ENCODE results near the gene DCDC2.

DNA sequence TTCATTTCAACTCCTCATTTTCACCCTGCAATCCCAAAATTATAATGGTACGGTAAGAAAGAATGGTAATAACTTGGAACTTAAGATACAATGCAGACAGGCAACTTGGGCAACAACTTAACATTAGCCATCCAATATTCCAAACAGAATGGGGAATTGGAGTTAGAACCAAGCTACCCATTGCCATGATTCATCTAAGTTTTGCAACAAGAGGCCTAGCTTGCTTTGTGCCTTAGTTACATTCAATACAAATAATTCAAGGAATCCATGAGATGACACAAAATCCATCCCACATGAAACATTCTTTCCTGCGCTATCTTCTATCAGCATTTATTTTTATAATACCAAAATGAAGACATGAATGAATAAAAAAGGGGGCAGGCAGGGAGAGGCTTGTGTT is 28.4 kb downstream of the DCDC2 start:
- TF ChIP-seq, protein P1, sequence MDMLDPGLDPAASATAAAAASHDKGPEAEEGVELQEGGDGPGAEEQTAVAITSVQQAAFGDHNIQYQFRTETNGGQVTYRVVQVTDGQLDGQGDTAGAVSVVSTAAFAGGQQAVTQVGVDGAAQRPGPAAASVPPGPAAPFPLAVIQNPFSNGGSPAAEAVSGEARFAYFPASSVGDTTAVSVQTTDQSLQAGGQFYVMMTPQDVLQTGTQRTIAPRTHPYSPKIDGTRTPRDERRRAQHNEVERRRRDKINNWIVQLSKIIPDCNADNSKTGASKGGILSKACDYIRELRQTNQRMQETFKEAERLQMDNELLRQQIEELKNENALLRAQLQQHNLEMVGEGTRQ (CRISPR knock-in tag; IDR thresholded peaks at IDR 0.05), result no peak
- TF ChIP-seq, protein P2, sequence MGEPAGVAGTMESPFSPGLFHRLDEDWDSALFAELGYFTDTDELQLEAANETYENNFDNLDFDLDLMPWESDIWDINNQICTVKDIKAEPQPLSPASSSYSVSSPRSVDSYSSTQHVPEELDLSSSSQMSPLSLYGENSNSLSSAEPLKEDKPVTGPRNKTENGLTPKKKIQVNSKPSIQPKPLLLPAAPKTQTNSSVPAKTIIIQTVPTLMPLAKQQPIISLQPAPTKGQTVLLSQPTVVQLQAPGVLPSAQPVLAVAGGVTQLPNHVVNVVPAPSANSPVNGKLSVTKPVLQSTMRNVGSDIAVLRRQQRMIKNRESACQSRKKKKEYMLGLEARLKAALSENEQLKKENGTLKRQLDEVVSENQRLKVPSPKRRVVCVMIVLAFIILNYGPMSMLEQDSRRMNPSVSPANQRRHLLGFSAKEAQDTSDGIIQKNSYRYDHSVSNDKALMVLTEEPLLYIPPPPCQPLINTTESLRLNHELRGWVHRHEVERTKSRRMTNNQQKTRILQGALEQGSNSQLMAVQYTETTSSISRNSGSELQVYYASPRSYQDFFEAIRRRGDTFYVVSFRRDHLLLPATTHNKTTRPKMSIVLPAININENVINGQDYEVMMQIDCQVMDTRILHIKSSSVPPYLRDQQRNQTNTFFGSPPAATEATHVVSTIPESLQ (CRISPR knock-in tag; IDR thresholded peaks at IDR 0.05), result no peak
